HG03159 (cell line): ENCODE measurements around the gene GLIPR1L2.
"Not testable (repeated sequence)": the region's sequence is repeated elsewhere in the genome, so short reads cannot be mapped to it uniquely, and the experiment has no call there.

Experiments used
- ATAC-seq: cut with Tn5 transposase; IDR thresholded peaks from one replicate; pipeline ENCODE4 v1.9.1; 2021; ENCODE audit warnings: mild to moderate bottlenecking, moderate library complexity; ENCODE audit not compliant: unreplicated experiment

GLIPR1L2 gene

GRCh38 chr12:75390899-75391538 is at the start of gene GLIPR1L2:
Gene GLIPR1L2, plus strand, starts transcription at chr12:75391089. Its CDS starts 28 bp downstream, at chr12:75391117.
- ATAC-seq = peak; percentile 98

- no peak for ATAC-seq
Observed at GRCh38 chr12:75341873-75342272, 49.0 kb upstream of the GLIPR1L2 start.

- ATAC-seq = no peak
Observed at GRCh38 chr12:75345531-75345930, 45.4 kb upstream of the GLIPR1L2 start.

- not testable (repeated sequence) for ATAC-seq
Observed at GRCh38 chr12:75346215-75346614, 44.7 kb upstream of the GLIPR1L2 start.

GRCh38 chr12:75349946-75350345 is 40.9 kb upstream of the GLIPR1L2 start:
- no peak for ATAC-seq

GRCh38 chr12:75350413-75350812 is 40.5 kb upstream of the GLIPR1L2 start:
- ATAC-seq = no peak

GRCh38 chr12:75354011-75354410 is 36.9 kb upstream of the GLIPR1L2 start:
- ATAC-seq = no peak

- no peak for ATAC-seq
Observed at GRCh38 chr12:75360920-75361319, 30.0 kb upstream of the GLIPR1L2 start.

GRCh38 chr12:75361408-75361807 is 29.5 kb upstream of the GLIPR1L2 start:
- no peak for ATAC-seq

GRCh38 chr12:75364919-75365318 is 26.0 kb upstream of the GLIPR1L2 start:
- no peak for ATAC-seq

- ATAC-seq = no peak
Observed at GRCh38 chr12:75366629-75367028, 24.3 kb upstream of the GLIPR1L2 start.

GRCh38 chr12:75374971-75375370 is 15.9 kb upstream of the GLIPR1L2 start:
- no peak for ATAC-seq

GRCh38 chr12:75378354-75378753 is 12.5 kb upstream of the GLIPR1L2 start:
- no peak for ATAC-seq

- no peak for ATAC-seq
Observed at GRCh38 chr12:75389061-75389460, 1.8 kb upstream of the GLIPR1L2 start.

- no peak for ATAC-seq
Observed at GRCh38 chr12:75389706-75390105, 1.2 kb upstream of the GLIPR1L2 start.

- ATAC-seq = no peak
Observed at GRCh38 chr12:75390156-75390898, 562 bp upstream of the GLIPR1L2 start.

GRCh38 chr12:75404231-75404630 is 13.3 kb downstream of the GLIPR1L2 start:
- ATAC-seq = no peak

- ATAC-seq = no peak
Observed at GRCh38 chr12:75407683-75408082, 16.8 kb downstream of the GLIPR1L2 start.

GRCh38 chr12:75409830-75410229 is 18.9 kb downstream of the GLIPR1L2 start:
- no peak for ATAC-seq

GRCh38 chr12:75414671-75415070 is 23.8 kb downstream of the GLIPR1L2 start:
- ATAC-seq = no peak

GRCh38 chr12:75419841-75420240 is 29.0 kb downstream of the GLIPR1L2 start:
- no peak for ATAC-seq

GRCh38 chr12:75427491-75427890 is 36.6 kb downstream of the GLIPR1L2 start:
- no peak for ATAC-seq
